CD4-positive, alpha-beta T cell treated with Interleukin-2 at 100 ng/mL for 4 hours (primary cell): Measurements from ENCODE around the gene B3GNT5.
A peak's percentile ranks its signal among the peaks of the same experiment; 100 is the strongest.

Experiments used
- DNase-seq: peaks from one replicate; pipeline ENCODE4 v3.0.0-alpha.2; 2020; ENCODE audit warnings: low spot score

Gene B3GNT5

GRCh38 chr3:183265834-183266417, 12.9 kb downstream of the B3GNT5 start:
- peak; percentile 39 for DNase-seq

- no peak for DNase-seq
Measured at GRCh38 chr3:183266454-183266853, 13.4 kb downstream of the B3GNT5 start.

GRCh38 chr3:183267140-183267539, 14.1 kb downstream of the B3GNT5 start:
- DNase-seq, result no peak

- DNase-seq, result no peak
Measured at GRCh38 chr3:183268366-183268765, 15.3 kb downstream of the B3GNT5 start.

GRCh38 chr3:183269345-183269744, 16.3 kb downstream of the B3GNT5 start:
- DNase-seq, result no peak

GRCh38 chr3:183270344-183270743, 17.3 kb downstream of the B3GNT5 start:
- DNase-seq, result no peak

GRCh38 chr3:183272142-183272541, 19.1 kb downstream of the B3GNT5 start:
- DNase-seq, result no peak

GRCh38 chr3:183272791-183273190, 19.7 kb downstream of the B3GNT5 start:
- no peak for DNase-seq

- no peak for DNase-seq
Measured at GRCh38 chr3:183274609-183275008, 21.6 kb downstream of the B3GNT5 start.

GRCh38 chr3:183275418-183275817, 22.4 kb downstream of the B3GNT5 start:
- DNase-seq, result no peak

GRCh38 chr3:183275937-183276336, 22.9 kb downstream of the B3GNT5 start:
- no peak for DNase-seq

- DNase-seq, result no peak
Measured at GRCh38 chr3:183277260-183277659, 24.2 kb downstream of the B3GNT5 start.

GRCh38 chr3:183278479-183279088, 25.5 kb downstream of the B3GNT5 start:
- no peak for DNase-seq

GRCh38 chr3:183279371-183279770, 26.3 kb downstream of the B3GNT5 start:
- DNase-seq, result no peak

- DNase-seq, result no peak
Measured at GRCh38 chr3:183281126-183281797, 28.2 kb downstream of the B3GNT5 start.

GRCh38 chr3:183283886-183284285, 30.8 kb downstream of the B3GNT5 start:
- DNase-seq, result no peak

- DNase-seq, result no peak
Measured at GRCh38 chr3:183284570-183284969, 31.5 kb downstream of the B3GNT5 start.

GRCh38 chr3:183285318-183285717, 32.3 kb downstream of the B3GNT5 start:
- DNase-seq, result no peak

- DNase-seq, result peak; percentile 95
Measured at GRCh38 chr3:183285828-183286457, 32.9 kb downstream of the B3GNT5 start.

GRCh38 chr3:183287301-183287971, 34.4 kb downstream of the B3GNT5 start:
- DNase-seq, result peak; percentile 24

GRCh38 chr3:183288117-183288516, 35.1 kb downstream of the B3GNT5 start:
- no peak for DNase-seq

- DNase-seq, result no peak
Measured at GRCh38 chr3:183290216-183290615, 37.2 kb downstream of the B3GNT5 start.
